Gastrocnemius medialis (tissue), 4 donors: ENCODE data around the gene PRKN.

Source experiments
- POLR2A ChIP-seq, 2 donors: fragments of 450-650 bp; IDR thresholded peaks; one replicate each; pipeline ENCODE4 v1.6.1; 2017; ENCODE audit warnings: antibody characterized with exemption in 2 of 2, mild to moderate bottlenecking in 2 of 2, moderate library complexity in 2 of 2
- TF ChIP-seq, protein P1 (sequence below), 5 experiments: fragments of 450-650 bp in 3 of 5; fragments of 200-600 bp in 2 of 5; sonication (generic) in 2 of 5; IDR thresholded peaks in 4 of 5; conservative IDR thresholded peaks in 1 of 5; 1 replicate in 4 of 5; 2 replicates in 1 of 5; pipeline ENCODE4 v1.5.1; 2016 to 2019; ENCODE audit warnings: antibody characterized with exemption in 5 of 5, mild to moderate bottlenecking in 3 of 5, moderate library complexity in 3 of 5

DNA sequence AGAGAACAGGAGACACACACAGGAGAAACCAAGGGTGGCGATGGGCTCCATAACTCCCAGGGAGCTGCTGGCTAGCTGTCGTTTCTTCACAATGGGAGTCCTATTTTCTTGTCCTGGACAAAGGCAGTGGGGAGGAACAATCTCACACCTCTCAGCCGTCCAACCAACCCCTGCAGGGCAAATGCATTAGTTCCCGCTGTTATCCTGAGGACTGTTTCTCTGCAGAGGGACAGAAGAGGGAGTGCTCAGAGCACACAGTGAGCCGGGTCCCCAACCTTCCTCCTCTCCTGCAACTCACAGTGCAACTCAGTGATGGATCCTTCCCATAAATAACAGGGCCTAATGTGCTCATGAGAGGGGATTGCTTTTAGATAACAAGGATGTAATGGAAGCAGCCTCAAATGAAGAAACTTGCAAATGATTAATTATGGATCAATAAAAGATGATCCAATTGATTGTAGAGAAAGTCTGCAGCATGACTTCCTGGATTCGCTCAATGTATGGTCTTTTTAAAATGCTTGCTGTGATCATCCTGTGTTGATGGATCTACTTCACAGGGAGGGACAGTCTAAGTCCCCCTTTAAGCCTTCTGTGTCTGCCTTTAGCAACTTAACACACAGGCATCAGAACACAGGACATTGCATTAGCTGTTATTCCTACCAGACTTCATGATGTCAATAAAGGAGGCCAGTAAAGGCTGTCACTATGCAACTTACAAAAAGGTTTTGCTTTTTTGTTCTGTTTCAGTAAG, 1000.3 kb downstream of the PRKN start:
- TF ChIP-seq, protein P1, sequence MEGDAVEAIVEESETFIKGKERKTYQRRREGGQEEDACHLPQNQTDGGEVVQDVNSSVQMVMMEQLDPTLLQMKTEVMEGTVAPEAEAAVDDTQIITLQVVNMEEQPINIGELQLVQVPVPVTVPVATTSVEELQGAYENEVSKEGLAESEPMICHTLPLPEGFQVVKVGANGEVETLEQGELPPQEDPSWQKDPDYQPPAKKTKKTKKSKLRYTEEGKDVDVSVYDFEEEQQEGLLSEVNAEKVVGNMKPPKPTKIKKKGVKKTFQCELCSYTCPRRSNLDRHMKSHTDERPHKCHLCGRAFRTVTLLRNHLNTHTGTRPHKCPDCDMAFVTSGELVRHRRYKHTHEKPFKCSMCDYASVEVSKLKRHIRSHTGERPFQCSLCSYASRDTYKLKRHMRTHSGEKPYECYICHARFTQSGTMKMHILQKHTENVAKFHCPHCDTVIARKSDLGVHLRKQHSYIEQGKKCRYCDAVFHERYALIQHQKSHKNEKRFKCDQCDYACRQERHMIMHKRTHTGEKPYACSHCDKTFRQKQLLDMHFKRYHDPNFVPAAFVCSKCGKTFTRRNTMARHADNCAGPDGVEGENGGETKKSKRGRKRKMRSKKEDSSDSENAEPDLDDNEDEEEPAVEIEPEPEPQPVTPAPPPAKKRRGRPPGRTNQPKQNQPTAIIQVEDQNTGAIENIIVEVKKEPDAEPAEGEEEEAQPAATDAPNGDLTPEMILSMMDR (IDR thresholded peaks at IDR 0.05 in 4 of 5, conservative IDR thresholded peaks at IDR 0.05 in 1 of 5), result no peak
- TF ChIP-seq POLR2A (IDR thresholded peaks at IDR 0.05), result no peak
